ENCODE results near the gene DDAH1.
"Not testable (repeated sequence)": the region's sequence is repeated elsewhere in the genome, so short reads cannot be mapped to it uniquely, and the experiment has no call there.

DDAH1 gene

DNA sequence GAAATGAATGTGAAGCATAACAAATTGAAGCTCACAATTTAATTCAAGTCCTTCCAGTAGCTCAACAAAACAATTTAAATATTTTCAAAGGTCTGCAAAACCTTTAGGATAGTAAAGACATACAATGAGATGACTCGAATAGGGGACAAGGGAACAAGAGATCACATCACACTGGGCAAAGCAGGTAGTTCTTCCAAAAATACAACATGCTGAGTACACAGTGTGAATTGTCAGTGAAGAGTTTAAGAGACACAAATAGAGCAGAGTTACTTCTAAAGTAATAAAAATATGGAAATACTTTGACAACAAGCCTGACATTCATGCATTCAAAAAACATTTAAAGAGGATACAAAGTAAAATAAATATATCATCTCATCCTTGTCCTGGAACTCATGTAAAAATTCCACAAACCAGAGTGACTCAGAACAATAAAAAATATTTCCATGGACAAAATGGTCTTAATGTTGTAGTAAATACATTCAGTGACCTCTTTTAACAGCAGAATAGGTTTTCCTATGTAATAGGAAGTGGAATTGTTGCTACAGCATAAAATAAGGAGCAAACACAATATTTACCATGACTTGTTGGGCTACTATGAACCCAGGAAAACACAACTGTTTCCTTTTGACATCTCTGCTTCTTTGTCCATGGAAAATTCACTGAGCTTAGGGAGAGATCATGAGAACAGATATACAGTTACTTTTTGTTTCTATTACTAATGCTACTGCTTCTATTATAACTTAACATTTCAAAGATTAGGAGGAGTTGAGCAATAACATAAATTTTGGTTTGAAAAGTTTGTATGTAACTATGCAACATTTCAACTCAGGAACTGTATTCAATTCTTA is 104.9 kb downstream of the DDAH1 start:
- no peak for DNase-seq (ENCODE audit: low read depth in 2 of 2)

GRCh38 chr1:85358702-85359438 is 106.1 kb downstream of the DDAH1 start:
- no peak for DNase-seq (ENCODE audit: low read depth in 2 of 2)

DNA sequence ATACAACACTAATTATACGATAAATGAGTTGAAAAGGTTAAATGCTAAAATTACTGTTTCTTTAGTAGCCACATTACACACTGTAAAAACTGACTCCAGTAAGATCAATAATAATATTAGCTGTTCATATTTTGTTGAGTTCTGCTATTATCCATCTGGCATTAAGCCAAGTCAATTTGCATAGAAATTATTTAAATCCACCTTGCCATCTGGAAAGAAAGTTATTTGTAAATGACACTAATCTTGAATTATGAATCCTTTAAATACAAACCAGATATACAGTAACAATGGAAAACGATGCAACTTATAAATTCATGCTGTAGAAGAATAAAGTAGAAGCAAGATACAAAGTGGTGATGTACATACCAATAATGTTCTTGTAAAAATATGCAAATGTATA is 107.1 kb downstream of the DDAH1 start:
- no peak for DNase-seq (ENCODE audit: low read depth in 2 of 2)

- no peak for DNase-seq (ENCODE audit: low read depth in 2 of 2)
Observed at GRCh38 chr1:85356130-85356529, 108.8 kb downstream of the DDAH1 start.

DNA sequence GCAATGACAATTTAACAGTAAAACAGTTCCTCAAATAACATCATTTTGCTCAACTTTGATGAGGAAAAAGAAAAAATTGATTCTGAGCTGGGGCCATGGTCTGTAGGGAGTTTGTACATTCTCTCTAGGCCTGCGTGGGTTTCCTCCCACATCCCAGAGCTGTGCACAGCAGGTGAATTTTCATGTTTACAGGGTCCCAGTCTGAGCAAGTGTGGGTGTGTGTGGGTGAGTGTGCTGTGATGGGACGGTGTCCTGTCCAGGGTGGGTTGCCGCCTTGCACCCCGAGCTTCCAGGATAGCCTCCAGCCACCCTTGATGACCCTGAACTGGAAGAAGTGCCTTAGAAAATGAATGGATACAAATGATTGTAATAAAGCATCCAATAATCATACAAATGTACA is 112.9 kb downstream of the DDAH1 start:
- DNase-seq (ENCODE audit: low read depth in 2 of 2): no peak

DNA sequence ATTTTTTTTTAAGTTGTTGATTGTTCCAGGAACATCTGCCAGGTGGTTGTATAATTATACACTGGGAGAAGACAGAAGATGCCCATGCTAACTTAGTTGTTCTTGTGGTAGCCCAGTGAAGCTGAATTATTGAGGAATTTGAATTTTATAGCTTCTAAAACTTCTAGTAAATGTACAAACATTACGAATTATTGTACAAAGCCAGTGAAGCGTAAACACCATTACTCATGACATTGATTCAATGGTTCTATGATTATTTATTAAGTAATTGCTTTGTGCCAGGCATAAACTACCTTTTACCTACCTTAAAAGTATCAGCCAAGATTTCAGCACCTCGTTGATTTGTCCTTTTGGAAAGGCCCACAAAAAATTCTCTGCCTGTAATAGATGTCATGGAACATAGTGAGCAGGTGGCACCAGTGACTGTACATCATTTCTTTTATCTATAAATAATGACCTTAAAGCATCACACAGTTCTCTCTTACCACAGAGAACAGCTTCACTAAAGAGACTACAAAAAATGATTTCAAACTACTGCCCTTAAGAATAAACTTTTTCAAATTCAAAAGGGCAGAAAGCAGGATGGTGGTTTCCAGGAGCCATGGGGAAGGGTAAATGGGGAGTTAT is 113.6 kb downstream of the DDAH1 start:
- DNase-seq (ENCODE audit: low read depth in 2 of 2): no peak

GRCh38 chr1:85349224-85349623 is 115.7 kb downstream of the DDAH1 start:
- DNase-seq (ENCODE audit: low read depth in 2 of 2): no peak

GRCh38 chr1:85347908-85348307 is 117.1 kb downstream of the DDAH1 start:
- DNase-seq (ENCODE audit: low read depth in 2 of 2): no peak

DNA sequence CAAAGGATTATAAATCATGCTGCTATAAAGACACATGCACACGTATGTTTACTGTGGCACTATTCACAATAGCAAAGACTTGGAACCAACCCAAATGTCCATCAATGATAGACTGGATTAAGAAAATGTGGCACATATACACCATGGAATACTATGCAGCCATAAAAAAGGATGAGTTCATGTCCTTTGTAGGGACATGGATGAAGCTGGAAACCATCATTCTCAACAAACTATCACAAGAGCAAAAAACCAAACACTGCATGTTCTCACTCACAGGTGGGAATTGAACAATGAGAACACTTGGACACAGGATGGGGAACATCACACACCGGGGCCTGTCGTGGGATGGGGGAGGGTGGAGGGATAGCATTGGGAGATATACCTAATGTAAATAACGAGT is 117.7 kb downstream of the DDAH1 start:
- DNase-seq (ENCODE audit: low read depth in 2 of 2): not testable (repeated sequence)

DNA sequence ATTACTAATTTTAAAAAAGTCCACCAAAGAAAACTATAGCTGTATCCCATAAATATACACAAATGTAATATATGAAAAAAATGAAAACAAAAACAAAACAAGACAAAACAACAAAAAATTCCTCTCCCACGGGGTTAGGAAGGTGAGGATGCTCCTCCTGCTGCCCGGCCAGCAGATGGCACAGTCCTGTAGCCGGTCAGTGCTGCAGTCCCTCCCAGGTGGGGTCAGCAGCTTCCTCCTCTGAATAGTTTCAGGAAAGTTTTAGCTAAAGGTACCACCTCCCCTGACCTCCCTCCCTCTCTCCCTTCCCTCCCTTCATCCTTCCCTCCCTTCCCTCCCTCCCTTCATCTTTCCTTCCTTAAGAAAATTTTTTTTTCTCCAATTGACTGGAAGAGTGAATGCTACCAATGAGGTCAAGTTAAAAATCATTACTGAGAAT is 120.7 kb downstream of the DDAH1 start:
- DNase-seq (ENCODE audit: low read depth in 2 of 2): no peak

GRCh38 chr1:85343612-85344255 is 121.2 kb downstream of the DDAH1 start:
- DNase-seq (ENCODE audit: low read depth in 2 of 2): no peak

DNA sequence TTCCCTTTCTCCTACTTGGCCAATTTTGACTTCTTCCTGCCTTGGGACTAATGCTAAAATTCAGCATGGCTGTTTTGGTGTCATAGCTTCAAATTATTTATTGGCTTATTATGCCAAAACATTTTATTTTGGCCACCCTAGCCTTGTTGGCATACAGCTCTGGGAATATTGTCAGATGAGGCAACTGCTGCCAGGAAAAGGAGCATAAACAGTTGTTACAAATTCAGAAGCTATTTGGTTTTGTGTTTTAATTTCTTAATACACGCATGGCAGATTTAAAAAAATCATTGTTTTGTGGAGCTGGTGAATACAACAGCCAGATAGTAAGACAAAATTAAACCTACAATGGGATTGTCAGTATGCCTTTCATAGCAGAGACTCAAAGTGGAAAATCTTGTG is 121.7 kb downstream of the DDAH1 start:
- DNase-seq (ENCODE audit: low read depth in 2 of 2): no peak

DNA sequence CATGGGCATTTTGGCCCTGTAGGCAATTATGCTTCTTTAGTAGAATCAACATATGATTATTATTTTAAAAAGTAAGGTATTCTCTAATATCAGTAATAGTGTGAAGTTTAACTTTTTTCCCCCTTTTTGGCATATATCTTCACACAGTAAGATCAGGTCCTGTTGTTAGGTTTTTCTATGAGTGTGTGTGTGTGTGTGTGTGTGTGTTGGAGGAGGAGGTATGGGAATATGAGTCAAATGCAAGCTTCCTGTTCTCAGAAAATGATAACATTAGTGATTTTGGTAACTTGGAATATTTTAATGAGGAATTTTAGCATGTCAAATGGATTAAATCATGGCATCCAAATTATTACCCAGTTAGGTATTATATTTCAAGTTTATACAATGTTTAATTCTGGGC is 122.8 kb downstream of the DDAH1 start:
- no peak for DNase-seq (ENCODE audit: low read depth in 2 of 2)

- no peak for DNase-seq (ENCODE audit: low read depth in 2 of 2)
Observed at GRCh38 chr1:85340427-85340826, 124.5 kb downstream of the DDAH1 start.

- no peak for DNase-seq (ENCODE audit: low read depth in 2 of 2)
Observed at GRCh38 chr1:85339656-85340399, 125.1 kb downstream of the DDAH1 start.

GRCh38 chr1:85339089-85339488 is 125.9 kb downstream of the DDAH1 start:
- DNase-seq (ENCODE audit: low read depth in 2 of 2): no peak

GRCh38 chr1:85334962-85335361 is 130.0 kb downstream of the DDAH1 start:
- no peak for DNase-seq (ENCODE audit: low read depth in 2 of 2)

- no peak for DNase-seq (ENCODE audit: low read depth in 2 of 2)
Observed at GRCh38 chr1:85333186-85333585, 131.8 kb downstream of the DDAH1 start.

DNA sequence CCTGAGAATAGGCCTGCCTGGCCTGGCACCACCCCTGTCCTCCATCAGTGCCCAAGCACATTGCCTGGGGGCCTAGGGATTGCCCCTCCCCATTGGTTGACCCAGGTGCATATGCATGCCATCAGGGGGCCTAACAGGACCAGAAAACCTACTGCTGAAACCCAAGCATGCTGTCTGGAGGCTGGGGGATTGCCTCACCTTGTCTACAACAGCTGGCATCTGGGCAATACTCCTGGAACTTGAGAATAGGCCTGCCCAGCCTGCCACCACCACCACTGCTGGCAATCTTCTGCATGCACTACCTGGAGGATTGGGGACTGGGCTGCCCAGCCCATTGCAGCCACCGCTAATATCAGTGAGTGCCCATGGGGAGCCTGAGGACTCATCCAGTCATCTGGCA is 132.4 kb downstream of the DDAH1 start:
- DNase-seq (ENCODE audit: low read depth in 2 of 2): no peak

- no peak for DNase-seq (ENCODE audit: low read depth in 2 of 2)
Observed at GRCh38 chr1:85330711-85331290, 134.2 kb downstream of the DDAH1 start.

DNA sequence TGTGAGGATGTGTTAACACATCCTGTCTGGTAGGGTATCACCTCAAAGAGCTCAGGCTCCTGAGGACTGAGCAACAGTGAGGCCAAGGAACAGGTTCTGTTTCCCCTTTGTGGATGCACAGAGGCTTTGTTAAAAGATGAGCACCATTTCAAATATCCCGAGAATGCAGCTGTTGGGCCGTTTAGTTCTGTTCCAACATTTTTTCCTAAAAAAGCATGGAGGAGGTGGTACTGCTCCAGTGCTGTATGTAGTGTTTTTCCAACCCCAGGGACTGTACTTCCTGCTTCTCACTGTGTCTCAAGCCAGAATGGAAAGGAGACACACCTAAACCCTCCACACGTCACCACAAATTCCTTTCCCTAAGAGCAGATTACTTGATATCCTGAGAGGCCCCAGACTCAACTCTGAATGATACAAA is 134.7 kb downstream of the DDAH1 start:
- no peak for DNase-seq (ENCODE audit: low read depth in 2 of 2)
